GM12878 (cell line): Measurements from ENCODE around the gene ATXN7L1.

Source experiments
- CTCF ChIP-seq, 3 experiments: IDR thresholded peaks in 2 of 3; conservative IDR thresholded peaks in 1 of 3; 2 replicates each; pipeline ENCODE4 v1.5.1; 2011; ENCODE audit warnings: low read depth in 3 of 3, low read length in 3 of 3, mild to moderate bottlenecking in 3 of 3, control low read depth in 2 of 3, moderate library complexity in 2 of 3, inconsistent platforms in 1 of 3, mixed read lengths in 1 of 3; ENCODE audit not compliant: control insufficient read depth in 2 of 3, insufficient read depth in 1 of 3; ENCODE audit errors: extremely low read depth in 1 of 3
- EZH2 ChIP-seq: IDR thresholded peaks from 2 replicates; pipeline ENCODE4 v1.6.1; 2012; ENCODE audit warnings: low read depth, mild to moderate bottlenecking, control low read depth, inconsistent platforms, low read length, borderline replicate concordance; ENCODE audit not compliant: control insufficient read depth
- POLR2A ChIP-seq: IDR thresholded peaks from 2 replicates; pipeline ENCODE4 v1.6.1; 2011; ENCODE audit warnings: low read depth, mild to moderate bottlenecking, low read length
- POU2F2 ChIP-seq: IDR thresholded peaks from 3 replicates; pipeline ENCODE4 v1.6.1; 2011; ENCODE audit warnings: low read depth, mild to moderate bottlenecking, low read length, borderline replicate concordance

- TF ChIP-seq POLR2A (no peak), CTCF (IDR thresholded peaks at IDR 0.05 in 2 of 3, conservative IDR thresholded peaks at IDR 0.05 in 1 of 3; ENCODE audit: control insufficient read depth in 2 of 3, extremely low read depth in 1 of 3, insufficient read depth in 1 of 3, low read depth in 3 of 3, low read length in 3 of 3) (no peak), POU2F2 (peak; percentile 97), EZH2 (no peak; the same call in 1 of the 2 replicates)
Observed at GRCh38 chr7:105808703-105809590, 67.5 kb downstream of the ATXN7L1 start.
